ENCODE data around the gene STRIP1.

Gene STRIP1

DNA sequence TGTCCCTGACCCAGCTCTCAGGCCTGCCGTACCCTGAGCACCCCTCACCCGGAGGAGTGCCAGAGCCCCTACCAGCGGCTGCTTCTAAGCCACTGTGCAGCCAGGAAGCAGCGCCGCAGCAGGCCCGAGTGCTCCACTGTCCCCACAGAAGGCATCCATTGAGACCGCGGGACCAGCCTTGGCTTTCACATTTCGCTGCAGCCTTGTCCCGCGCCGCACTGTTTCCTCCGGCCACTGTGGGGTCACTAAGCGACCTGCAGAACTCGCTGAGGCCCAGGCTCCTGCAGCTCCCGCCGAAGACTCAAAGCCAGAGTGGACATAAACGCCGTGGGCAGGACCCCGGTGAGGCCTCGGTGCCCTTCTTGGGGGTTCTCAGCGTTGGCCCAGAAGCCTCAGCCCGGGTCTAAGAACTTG lies 33.1 kb downstream of the STRIP1 start:
- no peaks in the 10 kb centered on the region for H3K4me1 ChIP-seq (ENCODE audit: insufficient read depth, low read length, poor library complexity, severe bottlenecking)
- no peak overlapping the region for H3K9ac ChIP-seq (ENCODE audit: low read depth, low read length, poor library complexity, severe bottlenecking)
- H3K36me3 ChIP-seq (ENCODE audit: insufficient read depth, low read length), result no peaks in the 10 kb centered on the region
- no peaks in the 10 kb centered on the region for H4K20me1 ChIP-seq (ENCODE audit: insufficient read depth, low read length, poor library complexity, severe bottlenecking)
- TF ChIP-seq, protein P1, sequence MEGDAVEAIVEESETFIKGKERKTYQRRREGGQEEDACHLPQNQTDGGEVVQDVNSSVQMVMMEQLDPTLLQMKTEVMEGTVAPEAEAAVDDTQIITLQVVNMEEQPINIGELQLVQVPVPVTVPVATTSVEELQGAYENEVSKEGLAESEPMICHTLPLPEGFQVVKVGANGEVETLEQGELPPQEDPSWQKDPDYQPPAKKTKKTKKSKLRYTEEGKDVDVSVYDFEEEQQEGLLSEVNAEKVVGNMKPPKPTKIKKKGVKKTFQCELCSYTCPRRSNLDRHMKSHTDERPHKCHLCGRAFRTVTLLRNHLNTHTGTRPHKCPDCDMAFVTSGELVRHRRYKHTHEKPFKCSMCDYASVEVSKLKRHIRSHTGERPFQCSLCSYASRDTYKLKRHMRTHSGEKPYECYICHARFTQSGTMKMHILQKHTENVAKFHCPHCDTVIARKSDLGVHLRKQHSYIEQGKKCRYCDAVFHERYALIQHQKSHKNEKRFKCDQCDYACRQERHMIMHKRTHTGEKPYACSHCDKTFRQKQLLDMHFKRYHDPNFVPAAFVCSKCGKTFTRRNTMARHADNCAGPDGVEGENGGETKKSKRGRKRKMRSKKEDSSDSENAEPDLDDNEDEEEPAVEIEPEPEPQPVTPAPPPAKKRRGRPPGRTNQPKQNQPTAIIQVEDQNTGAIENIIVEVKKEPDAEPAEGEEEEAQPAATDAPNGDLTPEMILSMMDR (conservative IDR thresholded peaks at IDR 0.05; ENCODE audit: low read length), result no peak
- TF ChIP-seq EZH2phosphoT487 (IDR thresholded peaks at IDR 0.05; ENCODE audit: borderline replicate concordance), result no peak
- no peaks in the 10 kb centered on the region for H3K9me2 ChIP-seq (replicated peaks; ENCODE audit: low read depth, low read length)
- H3K79me2 ChIP-seq (ENCODE audit: insufficient read depth, low read length), result no peaks in the 10 kb centered on the region
- no peaks in the 10 kb centered on the region for H3K9me3 ChIP-seq (ENCODE audit: insufficient read depth, low read depth, low read length)
- no peak overlapping the region for H3K4me3 ChIP-seq (ENCODE audit: low read length, poor library complexity, severe bottlenecking)
- H3K4me2 ChIP-seq (ENCODE audit: low read depth, low read length, poor library complexity, severe bottlenecking), result no peak overlapping the region
- no peak overlapping the region for H2AFZ ChIP-seq (ENCODE audit: low read length)
- H3K27me3 ChIP-seq (ENCODE audit: insufficient read depth, low read length, poor library complexity, severe bottlenecking), result no peaks in the 10 kb centered on the region
- H3F3A ChIP-seq (ENCODE audit: low read depth), result no peaks in the 10 kb centered on the region

DNA sequence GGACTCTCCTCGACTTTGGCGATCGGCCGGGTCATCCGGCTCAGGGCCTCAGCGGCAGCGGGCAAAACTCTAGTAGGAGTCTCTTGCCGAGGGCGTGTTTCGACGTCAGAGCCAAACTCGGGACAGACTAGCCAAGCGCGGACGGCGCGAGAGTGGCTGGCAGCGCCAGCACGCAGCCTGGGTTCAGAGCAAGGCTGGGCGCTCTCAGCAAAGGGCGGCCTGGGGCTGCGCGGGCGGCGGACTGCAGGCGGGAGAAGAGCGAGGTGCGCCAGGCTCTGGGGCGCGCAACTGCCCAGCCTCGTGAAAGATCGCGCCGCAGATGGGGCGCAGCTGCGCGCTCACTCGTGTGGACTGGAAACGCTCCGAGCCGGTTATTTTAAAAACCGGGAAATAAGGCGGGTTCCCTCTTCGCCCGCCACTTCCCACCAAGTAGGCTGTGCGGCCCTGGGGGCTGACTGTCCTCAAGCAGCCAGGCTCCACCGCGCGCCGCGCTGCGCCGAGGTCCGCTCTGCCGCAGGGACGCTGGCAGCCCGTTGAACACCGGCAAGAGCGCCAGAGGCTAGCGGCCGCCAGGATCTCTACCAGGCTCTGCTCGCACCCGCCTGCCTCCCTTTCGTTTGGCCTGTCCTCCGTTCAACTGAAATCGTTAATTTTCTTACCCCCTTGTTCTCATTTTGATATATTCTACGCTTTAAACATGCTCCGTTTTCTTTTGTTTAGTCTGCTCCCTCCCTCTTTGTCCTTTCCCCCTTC lies 33.6 kb downstream of the STRIP1 start:
- no peak for TF ChIP-seq EZH2phosphoT487 (IDR thresholded peaks at IDR 0.05; ENCODE audit: borderline replicate concordance)
- TF ChIP-seq, protein P1 (conservative IDR thresholded peaks at IDR 0.05; ENCODE audit: low read length), result no peak
- Histone ChIP-seq H3K9ac (ENCODE audit: low read depth, low read length, poor library complexity, severe bottlenecking) (no peak overlapping the region), H3K9me2 (replicated peaks; ENCODE audit: low read depth, low read length) (no peaks in the 10 kb centered on the region), H3K9me3 (ENCODE audit: insufficient read depth, low read depth, low read length) (no peaks in the 10 kb centered on the region), H3K27me3 (ENCODE audit: insufficient read depth, low read length, poor library complexity, severe bottlenecking) (no peaks in the 10 kb centered on the region), H3K4me2 (ENCODE audit: low read depth, low read length, poor library complexity, severe bottlenecking) (no peak overlapping the region), H4K20me1 (ENCODE audit: insufficient read depth, low read length, poor library complexity, severe bottlenecking) (no peaks in the 10 kb centered on the region), H3K4me1 (ENCODE audit: insufficient read depth, low read length, poor library complexity, severe bottlenecking) (no peaks in the 10 kb centered on the region), H3K36me3 (ENCODE audit: insufficient read depth, low read length) (no peaks in the 10 kb centered on the region), H3F3A (ENCODE audit: low read depth) (no peaks in the 10 kb centered on the region), H3K4me3 (ENCODE audit: low read length, poor library complexity, severe bottlenecking) (no peak overlapping the region), H3K79me2 (ENCODE audit: insufficient read depth, low read length) (no peaks in the 10 kb centered on the region), H2AFZ (ENCODE audit: low read length) (no peak overlapping the region)

DNA sequence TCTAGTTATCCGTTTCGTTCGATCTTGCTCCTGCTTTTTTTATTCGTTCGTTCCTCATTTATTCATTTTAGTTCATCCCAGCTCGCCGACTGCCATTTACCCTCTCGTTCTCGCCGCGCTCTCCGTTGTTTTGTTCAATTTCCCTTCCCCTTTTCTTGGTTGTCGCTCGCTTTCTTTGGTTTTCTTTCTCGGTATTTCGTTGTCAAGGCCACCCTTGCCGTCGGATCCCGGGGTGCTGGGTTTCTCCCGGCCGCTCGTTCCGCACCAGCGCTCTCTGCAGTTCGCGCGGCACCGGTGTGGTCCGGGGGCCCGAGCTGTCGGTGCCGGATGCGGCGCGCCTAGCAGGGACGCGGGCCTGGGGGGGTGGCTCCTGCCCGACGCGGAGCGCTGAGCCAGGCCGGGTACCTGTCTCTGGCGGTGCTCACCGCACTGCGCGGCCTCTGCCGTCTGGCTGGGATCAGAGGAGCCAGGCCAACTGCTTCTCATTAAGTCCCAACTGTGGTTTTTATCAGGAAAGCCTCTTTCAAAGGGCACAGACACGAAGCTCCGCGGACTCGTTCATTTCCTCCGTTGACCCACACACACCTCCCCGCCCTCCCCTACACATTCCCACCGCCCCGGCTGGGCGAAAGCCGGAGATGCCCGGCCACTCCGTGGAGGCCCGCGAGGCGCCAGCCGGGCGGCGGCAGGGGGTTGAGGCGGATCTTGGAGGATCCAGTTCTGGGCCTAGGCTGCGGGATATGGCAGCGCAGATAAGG lies 34.4 kb downstream of the STRIP1 start:
- Histone ChIP-seq H3K9ac (ENCODE audit: low read depth, low read length, poor library complexity, severe bottlenecking) (no peak overlapping the region), H3K79me2 (ENCODE audit: insufficient read depth, low read length) (no peaks in the 10 kb centered on the region), H3F3A (ENCODE audit: low read depth) (no peaks in the 10 kb centered on the region), H3K27me3 (ENCODE audit: insufficient read depth, low read length, poor library complexity, severe bottlenecking) (no peaks in the 10 kb centered on the region), H3K4me1 (ENCODE audit: insufficient read depth, low read length, poor library complexity, severe bottlenecking) (no peaks in the 10 kb centered on the region), H3K9me3 (ENCODE audit: insufficient read depth, low read depth, low read length) (no peaks in the 10 kb centered on the region), H2AFZ (ENCODE audit: low read length) (no peak overlapping the region), H4K20me1 (ENCODE audit: insufficient read depth, low read length, poor library complexity, severe bottlenecking) (no peaks in the 10 kb centered on the region), H3K9me2 (replicated peaks; ENCODE audit: low read depth, low read length) (no peaks in the 10 kb centered on the region), H3K36me3 (ENCODE audit: insufficient read depth, low read length) (no peaks in the 10 kb centered on the region), H3K4me3 (ENCODE audit: low read length, poor library complexity, severe bottlenecking) (no peak overlapping the region), H3K4me2 (ENCODE audit: low read depth, low read length, poor library complexity, severe bottlenecking) (no peak overlapping the region)
- TF ChIP-seq, protein P1 (conservative IDR thresholded peaks at IDR 0.05; ENCODE audit: low read length), result no peak
- TF ChIP-seq EZH2phosphoT487 (IDR thresholded peaks at IDR 0.05; ENCODE audit: borderline replicate concordance), result no peak
